ENCODE data around the gene TCOF1.

The TCOF1 gene

GRCh38 chr5:150406103-150406722 lies 48.7 kb downstream of the TCOF1 start:
- Histone ChIP-seq H3K36me3 (ENCODE audit: control insufficient read depth, insufficient read depth, low read length) (peaks cover 14% of the 10 kb centered on the region), H3K27ac (ENCODE audit: low read depth, low read length, severe bottlenecking) (no peak overlapping the region), H3K4me1 (ENCODE audit: control insufficient read depth, insufficient read depth, low read length, poor library complexity, severe bottlenecking) (peaks cover 11% of the 10 kb centered on the region), H3K9me3 (ENCODE audit: control insufficient read depth, low read length) (no peaks in the 10 kb centered on the region), H3K4me3 (ENCODE audit: extremely low read depth, insufficient read depth, low read length, poor library complexity, severe bottlenecking) (no peak overlapping the region)
- 83 to 87% methylated on average over 2 to 4 of the region's 4 CpGs for WGBS, 2 experiments (ENCODE audit: insufficient coverage in 2 of 2)

- no peak overlapping the region for H3K27ac ChIP-seq (ENCODE audit: low read depth, low read length, severe bottlenecking)
- peaks cover 11% of the 10 kb centered on the region for H3K4me1 ChIP-seq (ENCODE audit: control insufficient read depth, insufficient read depth, low read length, poor library complexity, severe bottlenecking)
- H3K36me3 ChIP-seq (ENCODE audit: control insufficient read depth, insufficient read depth, low read length): peaks cover 12% of the 10 kb centered on the region
- no peak overlapping the region for H3K4me3 ChIP-seq (ENCODE audit: extremely low read depth, insufficient read depth, low read length, poor library complexity, severe bottlenecking)
- WGBS, 2 experiments (ENCODE audit: insufficient coverage in 2 of 2): 73 to 88% methylated on average over 7 of the region's 10 CpGs
- no peaks in the 10 kb centered on the region for H3K9me3 ChIP-seq (ENCODE audit: control insufficient read depth, low read length)
These were observed 49.2 kb downstream of the TCOF1 start for GRCh38 chr5:150406723-150407095.

DNA sequence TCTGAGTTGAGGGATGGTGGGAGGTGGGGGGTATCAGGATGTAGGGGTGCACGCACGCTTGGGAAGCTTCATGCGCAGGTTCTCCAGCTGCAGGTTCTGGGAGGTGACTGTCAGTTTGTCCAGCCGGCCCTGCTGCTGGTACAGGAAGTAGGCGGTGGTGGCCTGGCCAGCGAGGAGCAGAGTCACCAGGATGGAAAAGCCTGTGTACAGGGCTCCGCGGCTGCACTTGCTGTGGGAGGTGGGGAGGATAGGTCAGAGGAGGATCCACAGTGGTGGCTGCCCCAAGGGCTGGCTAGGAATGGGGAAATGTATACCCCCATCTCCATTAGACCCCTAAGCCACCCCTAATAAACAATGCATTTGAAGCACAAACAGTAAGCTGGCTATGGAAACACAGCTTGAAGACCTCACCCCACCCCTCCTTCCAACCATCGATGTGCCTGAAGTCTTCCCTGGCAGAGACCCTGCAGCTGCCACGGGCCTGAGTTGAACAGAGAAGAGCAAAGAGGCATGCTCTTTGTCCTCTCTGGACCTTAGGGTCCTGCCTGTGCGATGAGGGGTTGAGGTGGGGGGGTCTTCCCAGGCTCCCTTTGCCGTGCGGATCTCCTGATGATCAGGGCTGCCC lies 49.7 kb downstream of the TCOF1 start:
- 92% methylated on average over 6 to 11 of the region's 13 CpGs for WGBS, 2 experiments (ENCODE audit: insufficient coverage in 2 of 2)
- Histone ChIP-seq H3K4me3 (ENCODE audit: extremely low read depth, insufficient read depth, low read length, poor library complexity, severe bottlenecking) (no peak overlapping the region), H3K9me3 (ENCODE audit: control insufficient read depth, low read length) (no peaks in the 10 kb centered on the region), H3K27ac (ENCODE audit: low read depth, low read length, severe bottlenecking) (no peak overlapping the region), H3K4me1 (ENCODE audit: control insufficient read depth, insufficient read depth, low read length, poor library complexity, severe bottlenecking) (peaks cover 11% of the 10 kb centered on the region), H3K36me3 (ENCODE audit: control insufficient read depth, insufficient read depth, low read length) (peaks cover 12% of the 10 kb centered on the region)

DNA sequence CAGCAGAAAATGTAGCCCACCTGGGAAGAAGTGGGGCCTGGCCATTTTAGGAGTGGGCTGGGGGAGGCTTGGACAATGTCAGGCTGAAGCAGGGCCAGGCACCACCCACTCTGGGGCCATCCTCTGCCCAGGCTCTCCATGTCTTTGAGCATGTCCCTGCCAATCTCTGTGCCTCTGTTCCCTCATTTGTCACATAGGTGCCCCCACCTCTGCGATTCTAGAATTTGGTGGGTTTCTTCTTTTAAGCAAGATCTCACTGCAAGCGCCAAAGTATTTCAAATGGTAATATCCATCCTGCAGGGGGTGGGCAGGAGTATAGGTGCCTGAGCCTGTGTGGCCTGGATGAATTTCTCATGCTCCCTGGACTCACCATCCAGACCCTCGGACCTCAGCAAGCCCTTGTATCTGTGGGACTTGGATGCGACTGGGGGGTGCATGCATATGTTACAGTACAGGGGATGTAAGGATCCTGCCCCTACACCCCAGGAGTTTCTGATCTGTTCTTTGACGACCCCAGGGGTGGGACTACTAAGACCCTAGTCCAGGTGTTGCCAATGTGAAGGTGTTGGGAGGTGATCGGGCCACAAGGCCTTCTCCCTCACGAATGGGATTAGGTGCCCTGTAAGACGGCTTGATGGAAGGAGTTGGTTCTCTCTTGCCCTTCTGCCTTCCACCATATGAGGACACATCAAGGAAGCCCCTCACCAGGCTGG lies 50.9 kb downstream of the TCOF1 start:
- peaks cover 3% of the 10 kb centered on the region for H3K36me3 ChIP-seq (ENCODE audit: control insufficient read depth, insufficient read depth, low read length)
- no peaks in the 10 kb centered on the region for H3K9me3 ChIP-seq (ENCODE audit: control insufficient read depth, low read length)
- H3K4me1 ChIP-seq (ENCODE audit: control insufficient read depth, insufficient read depth, low read length, poor library complexity, severe bottlenecking): peaks cover 18% of the 10 kb centered on the region
- no peak overlapping the region for H3K27ac ChIP-seq (ENCODE audit: low read depth, low read length, severe bottlenecking)
- H3K4me3 ChIP-seq (ENCODE audit: extremely low read depth, insufficient read depth, low read length, poor library complexity, severe bottlenecking): no peak overlapping the region
- 90 to 100% methylated on average over 2 to 3 of the region's 8 CpGs for WGBS, 2 experiments (ENCODE audit: insufficient coverage in 2 of 2)

GRCh38 chr5:150409638-150410523 lies 52.4 kb downstream of the TCOF1 start:
- Histone ChIP-seq H3K27ac (ENCODE audit: low read depth, low read length, severe bottlenecking) (peak overlapping the region; percentile 50), H3K4me3 (ENCODE audit: extremely low read depth, insufficient read depth, low read length, poor library complexity, severe bottlenecking) (no peak overlapping the region), H3K4me1 (ENCODE audit: control insufficient read depth, insufficient read depth, low read length, poor library complexity, severe bottlenecking) (peaks cover 18% of the 10 kb centered on the region), H3K36me3 (ENCODE audit: control insufficient read depth, insufficient read depth, low read length) (no peaks in the 10 kb centered on the region), H3K9me3 (ENCODE audit: control insufficient read depth, low read length) (no peaks in the 10 kb centered on the region)
- WGBS, 2 experiments (ENCODE audit: insufficient coverage in 2 of 2): 22 to 28% methylated on average over 11 to 14 of the region's 15 CpGs

GRCh38 chr5:150410524-150411244 lies 53.2 kb downstream of the TCOF1 start:
- Histone ChIP-seq H3K27ac (ENCODE audit: low read depth, low read length, severe bottlenecking) (peak overlapping the region; percentile 50), H3K9me3 (ENCODE audit: control insufficient read depth, low read length) (no peaks in the 10 kb centered on the region), H3K36me3 (ENCODE audit: control insufficient read depth, insufficient read depth, low read length) (no peaks in the 10 kb centered on the region), H3K4me1 (ENCODE audit: control insufficient read depth, insufficient read depth, low read length, poor library complexity, severe bottlenecking) (peaks cover 18% of the 10 kb centered on the region), H3K4me3 (ENCODE audit: extremely low read depth, insufficient read depth, low read length, poor library complexity, severe bottlenecking) (no peak overlapping the region)
- WGBS, 2 experiments (ENCODE audit: insufficient coverage in 2 of 2): 61 to 78% methylated on average over 2 to 3 of the region's 4 CpGs

DNA sequence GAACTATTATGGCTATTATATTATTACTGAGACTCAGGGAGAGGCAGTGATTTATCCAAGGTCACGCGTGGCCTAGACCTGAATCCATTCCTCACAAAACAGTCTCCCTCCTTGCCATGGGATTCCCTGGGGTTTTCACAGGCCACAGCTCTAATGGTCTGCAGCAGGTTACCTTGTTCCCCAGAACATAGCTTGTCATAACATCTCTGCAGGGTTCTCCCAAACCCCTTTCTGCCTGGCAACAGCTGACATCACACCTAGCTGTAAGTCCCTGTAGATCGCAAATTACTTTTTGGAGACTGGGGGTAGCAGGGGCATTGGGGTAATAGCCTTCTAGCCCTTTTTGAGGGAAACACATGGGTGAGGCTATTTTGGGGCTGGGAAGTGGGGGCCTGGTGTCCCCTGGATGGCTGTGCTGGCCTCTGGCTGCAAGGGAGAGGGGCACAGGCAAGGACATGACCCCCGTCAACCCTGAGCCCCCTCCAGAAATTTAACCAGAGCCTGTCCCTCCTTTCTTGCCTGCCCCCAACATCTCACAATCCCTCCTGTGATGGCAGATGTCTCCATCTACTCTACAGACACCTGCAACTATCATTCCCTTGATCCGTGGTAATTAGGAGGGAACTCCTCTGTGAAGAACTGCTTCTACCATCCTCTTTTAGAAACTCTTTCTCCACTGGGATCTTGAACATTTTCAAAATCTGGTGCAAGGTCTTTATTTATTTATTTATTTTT lies 53.9 kb downstream of the TCOF1 start:
- H3K36me3 ChIP-seq (ENCODE audit: control insufficient read depth, insufficient read depth, low read length): no peaks in the 10 kb centered on the region
- no peaks in the 10 kb centered on the region for H3K9me3 ChIP-seq (ENCODE audit: control insufficient read depth, low read length)
- H3K4me3 ChIP-seq (ENCODE audit: extremely low read depth, insufficient read depth, low read length, poor library complexity, severe bottlenecking): no peak overlapping the region
- H3K27ac ChIP-seq (ENCODE audit: low read depth, low read length, severe bottlenecking): no peak overlapping the region
- WGBS, 2 experiments (ENCODE audit: insufficient coverage in 2 of 2): 96 to 100% methylated on average over 2 to 3 of the region's 5 CpGs
- peaks cover 18% of the 10 kb centered on the region for H3K4me1 ChIP-seq (ENCODE audit: control insufficient read depth, insufficient read depth, low read length, poor library complexity, severe bottlenecking)

- 73 to 78% methylated on average over 14 to 17 of the region's 20 CpGs for WGBS, 2 experiments (ENCODE audit: insufficient coverage in 2 of 2)
- no peaks in the 10 kb centered on the region for H3K36me3 ChIP-seq (ENCODE audit: control insufficient read depth, insufficient read depth, low read length)
- no peaks in the 10 kb centered on the region for H3K9me3 ChIP-seq (ENCODE audit: control insufficient read depth, low read length)
- peaks cover 14% of the 10 kb centered on the region for H3K4me1 ChIP-seq (ENCODE audit: control insufficient read depth, insufficient read depth, low read length, poor library complexity, severe bottlenecking)
- H3K27ac ChIP-seq (ENCODE audit: low read depth, low read length, severe bottlenecking): no peak within 1 kb of the TSS
- no peak within 1 kb of the TSS for H3K4me3 ChIP-seq (ENCODE audit: extremely low read depth, insufficient read depth, low read length, poor library complexity, severe bottlenecking)
These were observed 55.0 kb downstream of the TCOF1 start, which contains the start of gene CD74 for GRCh38 chr5:150412319-150413175. Gene CD74 (minus strand): TSS chr5:150412910. CDS start chr5:150412749, 161 bp downstream.

Measured in mesodermal cell (in vitro differentiated cells).